Upper lobe of left lung (tissue), 4 donors: ENCODE measurements around the gene FLAD1.

Source experiments
- CTCF ChIP-seq, 6 experiments: fragments of 450-650 bp in 4 of 6; fragments of 200-600 bp in 2 of 6; sonication (generic) in 2 of 6; IDR thresholded peaks; one replicate each; pipeline ENCODE4 v1.5.1; 2016 to 2019; ENCODE audit warnings: antibody characterized with exemption in 6 of 6
- EP300 ChIP-seq, 4 donors: sonication (generic); formaldehyde crosslinking; IDR thresholded peaks; one replicate each; pipeline ENCODE4 v1.5.1; 2017; ENCODE audit warnings: antibody characterized with exemption in 4 of 4, control low read depth in 2 of 4
- POLR2A ChIP-seq, 4 donors: fragments of 450-650 bp; IDR thresholded peaks; one replicate each; pipeline ENCODE4 v1.5.1; 2016 to 2017; ENCODE audit warnings: antibody characterized with exemption in 4 of 4, mild to moderate bottlenecking in 2 of 4
- POLR2AphosphoS5 ChIP-seq, 2 donors: sonication (generic); formaldehyde crosslinking; IDR thresholded peaks; one replicate each; pipeline ENCODE4 v1.5.1; 2017; ENCODE audit warnings: antibody characterized with exemption in 2 of 2

DNA sequence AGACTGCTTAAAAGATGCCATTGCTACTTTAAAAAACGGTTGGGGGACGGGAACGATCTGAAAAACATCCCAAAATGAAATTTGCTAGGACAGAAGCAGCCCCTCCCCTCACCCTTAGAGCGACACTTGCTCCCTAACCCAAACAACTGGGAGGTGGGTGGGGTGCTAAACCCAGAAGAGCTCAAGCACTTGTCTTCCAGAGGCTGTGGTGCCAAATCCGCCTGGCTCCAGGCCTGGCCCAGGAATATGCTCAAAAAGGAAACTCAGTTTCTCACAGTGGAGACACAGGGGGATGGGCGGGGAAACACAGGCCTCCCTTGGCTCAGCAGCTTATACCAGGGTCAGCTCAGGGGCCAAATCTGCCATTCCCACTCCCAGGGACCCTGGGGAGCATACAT, 26.6 kb upstream of the FLAD1 start:
- no peak for TF ChIP-seq CTCF (IDR thresholded peaks at IDR 0.05)
- TF ChIP-seq POLR2A (IDR thresholded peaks at IDR 0.05) = no peak
- TF ChIP-seq POLR2AphosphoS5 (IDR thresholded peaks at IDR 0.05) = no peak
- TF ChIP-seq EP300 (IDR thresholded peaks at IDR 0.05) = no peak
